OCI-LY1 (cell line): ENCODE measurements around the gene CYP4F2.

ENCODE experiments used
- EZH2 ChIP-seq: fragments of 200-600 bp; sonication (generic), shearing (Covaris generic); IDR thresholded peaks from 2 replicates; pipeline ENCODE4 v1.8.0; 2017; ENCODE audit warnings: borderline replicate concordance, mixed run types, mild to moderate bottlenecking, antibody characterized with exemption, low read length, moderate library complexity, mixed read lengths
- TF ChIP-seq, protein P1 (sequence below): fragments of 200-600 bp; sonication (generic), shearing (Covaris generic); IDR thresholded peaks from 2 replicates; pipeline ENCODE4 v1.5.1; 2017; ENCODE audit warnings: mild to moderate bottlenecking, antibody characterized with exemption, low read length, moderate library complexity, mixed read lengths

DNA sequence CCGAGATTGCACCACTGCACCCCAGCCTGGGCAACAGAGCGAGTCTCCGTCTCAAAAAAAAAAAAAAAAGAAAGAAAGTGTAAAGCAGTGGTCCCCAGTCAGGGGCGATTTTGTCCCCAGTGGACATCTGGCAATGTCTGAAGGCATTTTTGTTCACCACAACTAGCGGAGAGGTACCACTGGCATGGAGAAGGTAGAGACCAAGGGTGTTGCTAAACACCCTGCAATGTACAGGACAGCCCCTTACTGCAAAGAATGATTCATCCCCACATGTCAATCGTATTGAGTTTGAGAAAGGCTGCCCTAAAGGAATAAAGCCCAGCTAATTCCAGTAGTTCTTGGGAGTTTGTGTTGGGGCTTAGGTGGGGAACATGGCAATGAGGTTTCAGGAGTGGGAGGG, 38.7 kb downstream of the CYP4F2 start:
- TF ChIP-seq, protein P1, sequence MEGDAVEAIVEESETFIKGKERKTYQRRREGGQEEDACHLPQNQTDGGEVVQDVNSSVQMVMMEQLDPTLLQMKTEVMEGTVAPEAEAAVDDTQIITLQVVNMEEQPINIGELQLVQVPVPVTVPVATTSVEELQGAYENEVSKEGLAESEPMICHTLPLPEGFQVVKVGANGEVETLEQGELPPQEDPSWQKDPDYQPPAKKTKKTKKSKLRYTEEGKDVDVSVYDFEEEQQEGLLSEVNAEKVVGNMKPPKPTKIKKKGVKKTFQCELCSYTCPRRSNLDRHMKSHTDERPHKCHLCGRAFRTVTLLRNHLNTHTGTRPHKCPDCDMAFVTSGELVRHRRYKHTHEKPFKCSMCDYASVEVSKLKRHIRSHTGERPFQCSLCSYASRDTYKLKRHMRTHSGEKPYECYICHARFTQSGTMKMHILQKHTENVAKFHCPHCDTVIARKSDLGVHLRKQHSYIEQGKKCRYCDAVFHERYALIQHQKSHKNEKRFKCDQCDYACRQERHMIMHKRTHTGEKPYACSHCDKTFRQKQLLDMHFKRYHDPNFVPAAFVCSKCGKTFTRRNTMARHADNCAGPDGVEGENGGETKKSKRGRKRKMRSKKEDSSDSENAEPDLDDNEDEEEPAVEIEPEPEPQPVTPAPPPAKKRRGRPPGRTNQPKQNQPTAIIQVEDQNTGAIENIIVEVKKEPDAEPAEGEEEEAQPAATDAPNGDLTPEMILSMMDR, result no peak
- no peak for TF ChIP-seq EZH2
